K562 (cell line): ENCODE data around the gene DTX3. TPM values are rescaled to one million over a fixed set of nuclear protein-coding genes. Genes with fewer than 3 reads are reported as not detected.

Experiments
- ATAC-seq: fragments of 200-7000 bp; cut with Tn5 transposase; 3 replicates; pipeline ENCODE4 v1.9.1; 2020; ENCODE audit warnings: moderate library complexity
- BruUV-seq: library from RNA; stranded (reverse); fragments of 400-500 nt; replicated peaks from 2 replicates; lab custom pipeline; 2021; lab: Mats Ljungman, UMichigan
- CTCF ChIA-PET: fragments of 300-600 bp; formaldehyde crosslinking; extraction: SDS; loops from one replicate; lab custom pipeline; 2021; ENCODE audit warnings: low intra/inter-chr PET ratio; lab: Yijun Ruan, JAX
- POLR2A ChIA-PET: fragments of 300-600, 350-650 bp; sonication (Branson Sonifier 250); formaldehyde crosslinking; extraction: SDS; loops from one replicate; lab custom pipeline; 2021; ENCODE audit warnings: antibody characterized with exemption, inconsistent platforms; lab: Yijun Ruan, JAX
- DNase-seq, 4 experiments: peaks; one replicate each; pipeline versions ENCODE4 v3.0.0 to v3.0.0-alpha.2; 2011 to 2018; ENCODE audit warnings: low spot score in 3 of 4, mixed read lengths in 3 of 4; ENCODE audit errors: extremely low read depth in 1 of 4
- FAIRE-seq: peaks from 2 replicates; lab custom pipeline; 2011; peaks lifted over from hg19 to GRCh38; lab: Jason Lieb, UNC
- H2AFZ ChIP-seq: 2 replicates; pipeline ENCODE4 v1.6.0; 2011; ENCODE audit warnings: low read depth, low read length, control low read depth, inconsistent platforms
- H3K27ac ChIP-seq: fragments of 200-600 bp; 3 replicates; pipeline ENCODE4 v1.8.0; 2011; ENCODE audit warnings: low read depth, mild to moderate bottlenecking, control low read depth, inconsistent platforms, low read length, moderate library complexity, mixed read lengths; ENCODE audit errors: extremely low read depth
- H3K27me3 ChIP-seq, 2 experiments: fragments of 300-600 bp in 1 of 2; 2 replicates in 1 of 2; 3 replicates in 1 of 2; pipeline versions ENCODE4 v1.6.0 to v1.8.0; 2011; ENCODE audit warnings: inconsistent platforms in 2 of 2, low read length in 2 of 2, mild to moderate bottlenecking in 1 of 2, mixed read lengths in 1 of 2, moderate library complexity in 1 of 2; ENCODE audit not compliant: control insufficient read depth in 2 of 2, insufficient read depth in 2 of 2
- H3K36me3 ChIP-seq: fragments of 300-600 bp; 3 replicates; pipeline ENCODE4 v1.8.0; 2011; ENCODE audit warnings: mild to moderate bottlenecking, low read length, inconsistent platforms; ENCODE audit not compliant: control insufficient read depth, insufficient read depth
- H3K4me1 ChIP-seq, 2 experiments: fragments of 200-600 bp in 1 of 2; replicated peaks in 1 of 2; 2 replicates in 1 of 2; 3 replicates in 1 of 2; pipeline versions ENCODE4 v1.5.1 to v1.8.0; 2011; ENCODE audit warnings: inconsistent platforms in 2 of 2, low read length in 2 of 2, mild to moderate bottlenecking in 1 of 2, mixed read lengths in 1 of 2, moderate library complexity in 1 of 2; ENCODE audit not compliant: control insufficient read depth in 2 of 2, insufficient read depth in 2 of 2
- H3K4me2 ChIP-seq: 2 replicates; pipeline ENCODE4 v1.6.1; 2011; ENCODE audit warnings: low read length, control low read depth, inconsistent platforms, mixed read lengths; ENCODE audit not compliant: insufficient read depth
- H3K4me3 ChIP-seq: fragments of 200-600 bp; sonication (generic), shearing (Covaris generic); 2 replicates; pipeline ENCODE4 v1.5.1; 2016; ENCODE audit warnings: control low read depth, inconsistent platforms
- H3K79me2 ChIP-seq: fragments of 200-600 bp; 3 replicates; pipeline ENCODE4 v1.8.0; 2011; ENCODE audit warnings: low read length, inconsistent platforms; ENCODE audit not compliant: control insufficient read depth, insufficient read depth
- H3K9ac ChIP-seq, 2 experiments: 2 replicates each; pipeline versions ENCODE4 v1.6.0 to v1.6.1; 2011; ENCODE audit warnings: low read depth in 2 of 2, low read length in 2 of 2, control low read depth in 1 of 2, inconsistent platforms in 1 of 2, mild to moderate bottlenecking in 1 of 2, mixed read lengths in 1 of 2; ENCODE audit not compliant: insufficient read depth in 1 of 2
- H3K9me1 ChIP-seq: one replicate; pipeline ENCODE4 v1.6.0; 2011; ENCODE audit warnings: inconsistent platforms, mild to moderate bottlenecking, low read length, moderate library complexity; ENCODE audit not compliant: control insufficient read depth, insufficient read depth
- H3K9me3 ChIP-seq: replicated peaks from 2 replicates; pipeline ENCODE4 v1.5.1; 2011; ENCODE audit warnings: low read depth, low read length, inconsistent platforms; ENCODE audit not compliant: control insufficient read depth, insufficient read depth
- H4K20me1 ChIP-seq: replicated peaks from 2 replicates; pipeline ENCODE4 v1.6.1; 2011; ENCODE audit warnings: low read length, inconsistent platforms, mixed read lengths; ENCODE audit not compliant: control insufficient read depth, insufficient read depth
- BRD4 ChIP-seq: fragments of 200-600 bp; sonication (generic); IDR thresholded peaks from 2 replicates; pipeline ENCODE4 v1.6.1; 2017; ENCODE audit warnings: inconsistent platforms
- CTBP1 ChIP-seq: fragments of 450-650 bp; IDR thresholded peaks from 2 replicates; pipeline ENCODE4 v1.6.1; 2016; ENCODE audit warnings: borderline replicate concordance
- EP400 ChIP-seq: fragments of 450-650 bp; IDR thresholded peaks from 2 replicates; pipeline ENCODE4 v1.6.1; 2017; ENCODE audit warnings: antibody characterized with exemption, mild to moderate bottlenecking, moderate library complexity
- RFX7 ChIP-seq: fragments of 250-450 bp; sonication (Bioruptor Pico); IDR thresholded peaks from 2 replicates; pipeline ENCODE4 v1.5.1; 2021; ENCODE audit warnings: mild to moderate bottlenecking
- SMAD3 ChIP-seq: fragments of 450-650 bp; formaldehyde crosslinking; conservative IDR thresholded peaks from 2 replicates; pipeline ENCODE4 v1.4.0; 2020; ENCODE audit warnings: mild to moderate bottlenecking
- TEAD1 ChIP-seq, 2 experiments: fragments of 450-650 bp in 1 of 2; sonication (generic) in 1 of 2; formaldehyde crosslinking; IDR thresholded peaks; 2 replicates each; pipeline versions ENCODE4 v1.4.0 to v1.8.0; 2020 to 2022; ENCODE audit warnings: mild to moderate bottlenecking in 2 of 2, missing genetic modification reagents in 1 of 2
- ZBED1 ChIP-seq: IDR thresholded peaks from 2 replicates; pipeline ENCODE4 v1.6.1; 2014
- ZFP1 ChIP-seq: fragments of 450-650 bp; formaldehyde crosslinking; IDR thresholded peaks from 2 replicates; pipeline ENCODE4 v1.4.0; 2020; ENCODE audit warnings: mild to moderate bottlenecking, mixed read lengths
- WGBS: fragments of 100-300 bp; shearing (Covaris generic); methylation state at CpG from one replicate; pipeline ENCODE4 v1.1.6; 2016; ENCODE audit warnings: low coverage, mixed read lengths; ENCODE audit not compliant: insufficient coverage; ENCODE audit errors: missing lambda C conversion rate; 5-methylcytosine and 5-hydroxymethylcytosine counted together
- in situ Hi-C: fragments of 300-500 bp; cut with MboI; formaldehyde crosslinking; loops from 4 replicates; pipeline ENCODE4 v1.15.0; 2018; ENCODE audit warnings: inconsistent platforms, mixed read lengths
- intact Hi-C: fragments of 100-400 bp; cut with micrococcal nuclease; formaldehyde crosslinking; loops from 2 replicates; pipeline ENCODE4 v1.14.2; 2022
- polyA plus RNA-seq, 8 experiments: library from polyadenylated mRNA; depleted of rRNA in 4 of 8; stranded (reverse) in 5 of 8; unstranded in 3 of 8; fragments of >200 nt; fragmentation: Nextera tagmentation in 2 of 8; fragmentation: Illumina TruSeq in 1 of 8; extraction: Ambion mirVana in 2 of 8; extraction: Trizol in 1 of 8; gene quantifications; 2 replicates each; pipeline versions ENCODE4 v1.2.1 to v1.2.3, GENCODE V29; 2011 to 2014; ENCODE audit warnings: inconsistent platforms in 1 of 8, missing spikeins in 1 of 8
- total RNA-seq, 7 experiments: library from RNA; depleted of rRNA in 6 of 7; stranded (reverse); fragments of >200 nt in 6 of 7; fragmentation: Illumina TruSeq in 2 of 7; extraction: Trizol in 2 of 7; gene quantifications; 2 replicates each; pipeline versions ENCODE4 v1.2.1 to v1.2.3, GENCODE V29; 2011 to 2021; ENCODE audit warnings: low replicate concordance in 1 of 7
- TF ChIP-seq, protein P1 (sequence below): sonication (generic); formaldehyde crosslinking; IDR thresholded peaks from 2 replicates; pipeline ENCODE4 v1.8.1; 2022; ENCODE audit warnings: missing genetic modification reagents
- TF ChIP-seq, protein P2 (sequence below): fragments of 250-450 bp; sonication (Bioruptor Pico); IDR thresholded peaks from 2 replicates; pipeline ENCODE4 v1.8.0; 2022; ENCODE audit warnings: inconsistent platforms
- TF ChIP-seq, protein P3 (sequence below): fragments of 450-650 bp; IDR thresholded peaks from 2 replicates; pipeline ENCODE4 v1.7.0; 2016; ENCODE audit warnings: borderline replicate concordance

DTX3 gene
- total and polyA plus RNA-seq, 9 of the 15 experiments (the other 6 are each of a cell fraction or from before 2014, with no cell fraction given) = 0.03 to 0.09 (median 0.06) TPM; not detected in 6

DNA sequence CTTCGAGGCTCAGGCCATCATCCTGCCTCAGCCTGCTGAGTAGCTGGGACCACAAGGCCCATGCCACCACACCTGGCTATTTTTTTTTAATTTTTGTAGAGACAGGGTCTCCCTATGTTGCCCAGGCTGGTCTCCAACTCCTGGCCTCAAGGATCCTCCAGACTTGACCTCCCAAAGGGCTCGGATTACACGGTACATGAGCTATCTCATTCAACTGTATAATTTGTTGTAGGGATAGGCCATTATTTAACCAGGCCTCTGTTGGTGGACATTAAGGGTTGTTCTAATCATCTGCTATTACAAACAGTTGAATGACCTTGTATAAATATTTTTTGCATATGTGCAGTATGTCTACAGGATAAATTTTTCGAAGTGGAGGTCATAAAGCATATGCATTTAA lies 45.8 kb upstream of the DTX3 start:
- DNase-seq (no peak), ATAC-seq (peak; percentile 24; the same call in 1 of the 3 replicates), FAIRE-seq (no peak)
- H2AFZ ChIP-seq = no peak overlapping the region
- POLR2A ChIA-PET = interaction anchor here (0.6 kb wide), 3 partner anchors 12 to 286 kb away, joined by 3 read pairs; no protein-coding TSS in a partner anchor
- peaks cover 18% of the 10 kb centered on the region for H3K36me3 ChIP-seq
- BruUV-seq = no TSS peak
- peaks cover 19% of the 10 kb centered on the region in 2 experiments for H3K4me1 ChIP-seq
- H3K27ac ChIP-seq = no peak overlapping the region
- H4K20me1 ChIP-seq = no peaks in the 10 kb centered on the region
- intact Hi-C loops = no loop called here
- H3K9me1 ChIP-seq = no peaks in the 10 kb centered on the region
- 0 out of 4 replicates have a peak overlapping the region, but pooled peaks of 1 of the 2 experiments have one; percentile 28 for H3K9ac ChIP-seq
- no peak overlapping the region for H3K4me3 ChIP-seq
- TF ChIP-seq EP400 (no peak), CTBP1 (no peak), SMAD3 (CRISPR knock-in tag) (no peak), RFX7 (no peak), ZBED1 (no peak), TEAD1 (CRISPR knock-in tag; IDR thresholded peaks at IDR 0.05) (no peak), BRD4 (no peak), ZFP1 (CRISPR knock-in tag) (no peak)
- TF ChIP-seq, protein P1, sequence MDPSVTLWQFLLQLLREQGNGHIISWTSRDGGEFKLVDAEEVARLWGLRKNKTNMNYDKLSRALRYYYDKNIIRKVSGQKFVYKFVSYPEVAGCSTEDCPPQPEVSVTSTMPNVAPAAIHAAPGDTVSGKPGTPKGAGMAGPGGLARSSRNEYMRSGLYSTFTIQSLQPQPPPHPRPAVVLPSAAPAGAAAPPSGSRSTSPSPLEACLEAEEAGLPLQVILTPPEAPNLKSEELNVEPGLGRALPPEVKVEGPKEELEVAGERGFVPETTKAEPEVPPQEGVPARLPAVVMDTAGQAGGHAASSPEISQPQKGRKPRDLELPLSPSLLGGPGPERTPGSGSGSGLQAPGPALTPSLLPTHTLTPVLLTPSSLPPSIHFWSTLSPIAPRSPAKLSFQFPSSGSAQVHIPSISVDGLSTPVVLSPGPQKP (CRISPR knock-in tag) = no peak
- TF ChIP-seq, protein P2, sequence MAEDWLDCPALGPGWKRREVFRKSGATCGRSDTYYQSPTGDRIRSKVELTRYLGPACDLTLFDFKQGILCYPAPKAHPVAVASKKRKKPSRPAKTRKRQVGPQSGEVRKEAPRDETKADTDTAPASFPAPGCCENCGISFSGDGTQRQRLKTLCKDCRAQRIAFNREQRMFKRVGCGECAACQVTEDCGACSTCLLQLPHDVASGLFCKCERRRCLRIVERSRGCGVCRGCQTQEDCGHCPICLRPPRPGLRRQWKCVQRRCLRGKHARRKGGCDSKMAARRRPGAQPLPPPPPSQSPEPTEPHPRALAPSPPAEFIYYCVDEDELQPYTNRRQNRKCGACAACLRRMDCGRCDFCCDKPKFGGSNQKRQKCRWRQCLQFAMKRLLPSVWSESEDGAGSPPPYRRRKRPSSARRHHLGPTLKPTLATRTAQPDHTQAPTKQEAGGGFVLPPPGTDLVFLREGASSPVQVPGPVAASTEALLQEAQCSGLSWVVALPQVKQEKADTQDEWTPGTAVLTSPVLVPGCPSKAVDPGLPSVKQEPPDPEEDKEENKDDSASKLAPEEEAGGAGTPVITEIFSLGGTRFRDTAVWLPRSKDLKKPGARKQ = no peak
- TF ChIP-seq, protein P3, sequence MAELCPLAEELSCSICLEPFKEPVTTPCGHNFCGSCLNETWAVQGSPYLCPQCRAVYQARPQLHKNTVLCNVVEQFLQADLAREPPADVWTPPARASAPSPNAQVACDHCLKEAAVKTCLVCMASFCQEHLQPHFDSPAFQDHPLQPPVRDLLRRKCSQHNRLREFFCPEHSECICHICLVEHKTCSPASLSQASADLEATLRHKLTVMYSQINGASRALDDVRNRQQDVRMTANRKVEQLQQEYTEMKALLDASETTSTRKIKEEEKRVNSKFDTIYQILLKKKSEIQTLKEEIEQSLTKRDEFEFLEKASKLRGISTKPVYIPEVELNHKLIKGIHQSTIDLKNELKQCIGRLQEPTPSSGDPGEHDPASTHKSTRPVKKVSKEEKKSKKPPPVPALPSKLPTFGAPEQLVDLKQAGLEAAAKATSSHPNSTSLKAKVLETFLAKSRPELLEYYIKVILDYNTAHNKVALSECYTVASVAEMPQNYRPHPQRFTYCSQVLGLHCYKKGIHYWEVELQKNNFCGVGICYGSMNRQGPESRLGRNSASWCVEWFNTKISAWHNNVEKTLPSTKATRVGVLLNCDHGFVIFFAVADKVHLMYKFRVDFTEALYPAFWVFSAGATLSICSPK = no peak
- TF ChIP-seq, all 486 proteins: peak for 0
- Histone ChIP-seq H3K79me2 (peaks cover 29% of the 10 kb centered on the region), H3K9me3 (no peaks in the 10 kb centered on the region), H3K27me3 (no peaks in the 10 kb centered on the region), H3K4me2 (no peak overlapping the region)
- CTCF ChIA-PET = no interaction called here
- WGBS = 68% methylated on average over 4 of the region's 4 CpGs
- in situ Hi-C loops = no loop called here
